ENCODE results near the gene CCNI.

CCNI gene

GRCh38 chr4:77006753-77007353 lies 68.9 kb downstream of the CCNI start:
- Histone ChIP-seq H3K36me3 (ENCODE audit: insufficient read depth, low read length) (no peaks in the 10 kb centered on the region), H3K4me2 (ENCODE audit: insufficient read depth, low read length) (no peak overlapping the region), H2AFZ (ENCODE audit: low read depth, low read length) (no peak overlapping the region), H4K20me1 (ENCODE audit: insufficient read depth, low read length) (no peaks in the 10 kb centered on the region), H3K27ac (ENCODE audit: low read length) (no peak overlapping the region), H3K9ac (ENCODE audit: low read depth, low read length) (no peak overlapping the region), H3K9me3 (ENCODE audit: insufficient read depth, low read length, severe bottlenecking) (no peaks in the 10 kb centered on the region), H3K4me1 (ENCODE audit: insufficient read depth, low read length) (no peaks in the 10 kb centered on the region), H3K79me2 (ENCODE audit: insufficient read depth, low read length) (no peaks in the 10 kb centered on the region), H3K27me3 (ENCODE audit: insufficient read depth, low read length, poor library complexity) (peaks cover 19% of the 10 kb centered on the region), H3K4me3 (ENCODE audit: low read depth in 1 of 2, low read length in 2 of 2) (no peak overlapping the region)
- no peak for ATAC-seq (ENCODE audit: insufficient read depth, low read depth)
- no peak for DNase-seq
- TF ChIP-seq CTCF (IDR thresholded peaks at IDR 0.05; ENCODE audit: borderline replicate concordance, extremely low read depth, low read length, poor library complexity, severe bottlenecking) (no peak), EZH2 (IDR thresholded peaks at IDR 0.05; ENCODE audit: borderline replicate concordance, low read depth, low read length, severe bottlenecking) (no peak)

GRCh38 chr4:77003400-77003799 lies 72.4 kb downstream of the CCNI start:
- no peak overlapping the region for H3K27ac ChIP-seq (ENCODE audit: low read length)
- TF ChIP-seq EZH2 (IDR thresholded peaks at IDR 0.05; ENCODE audit: borderline replicate concordance, low read depth, low read length, severe bottlenecking) (no peak), CTCF (IDR thresholded peaks at IDR 0.05; ENCODE audit: borderline replicate concordance, extremely low read depth, low read length, poor library complexity, severe bottlenecking) (no peak)
- no peaks in the 10 kb centered on the region for H3K36me3 ChIP-seq (ENCODE audit: insufficient read depth, low read length)
- H2AFZ ChIP-seq (ENCODE audit: low read depth, low read length): no peak overlapping the region
- no peaks in the 10 kb centered on the region for H3K79me2 ChIP-seq (ENCODE audit: insufficient read depth, low read length)
- no peaks in the 10 kb centered on the region for H4K20me1 ChIP-seq (ENCODE audit: insufficient read depth, low read length)
- no peaks in the 10 kb centered on the region for H3K9me3 ChIP-seq (ENCODE audit: insufficient read depth, low read length, severe bottlenecking)
- no peaks in the 10 kb centered on the region for H3K4me1 ChIP-seq (ENCODE audit: insufficient read depth, low read length)
- DNase-seq (no peak), ATAC-seq (ENCODE audit: insufficient read depth, low read depth) (no peak)
- H3K27me3 ChIP-seq (ENCODE audit: insufficient read depth, low read length, poor library complexity): peaks cover 14% of the 10 kb centered on the region
- H3K4me3 ChIP-seq (ENCODE audit: low read depth in 1 of 2, low read length in 2 of 2): no peak overlapping the region
- H3K9ac ChIP-seq (ENCODE audit: low read depth, low read length): no peak overlapping the region
- H3K4me2 ChIP-seq (ENCODE audit: insufficient read depth, low read length): no peak overlapping the region

GRCh38 chr4:77002321-77003107 lies 73.3 kb downstream of the CCNI start:
- TF ChIP-seq CTCF (IDR thresholded peaks at IDR 0.05; ENCODE audit: borderline replicate concordance, extremely low read depth, low read length, poor library complexity, severe bottlenecking) (no peak), EZH2 (IDR thresholded peaks at IDR 0.05; ENCODE audit: borderline replicate concordance, low read depth, low read length, severe bottlenecking) (no peak)
- Histone ChIP-seq H3K27me3 (ENCODE audit: insufficient read depth, low read length, poor library complexity) (peaks cover 14% of the 10 kb centered on the region), H3K9me3 (ENCODE audit: insufficient read depth, low read length, severe bottlenecking) (no peaks in the 10 kb centered on the region), H2AFZ (ENCODE audit: low read depth, low read length) (no peak overlapping the region), H3K4me3 (ENCODE audit: low read depth in 1 of 2, low read length in 2 of 2) (no peak overlapping the region), H4K20me1 (ENCODE audit: insufficient read depth, low read length) (no peaks in the 10 kb centered on the region), H3K4me1 (ENCODE audit: insufficient read depth, low read length) (no peaks in the 10 kb centered on the region), H3K4me2 (ENCODE audit: insufficient read depth, low read length) (no peak overlapping the region), H3K36me3 (ENCODE audit: insufficient read depth, low read length) (no peaks in the 10 kb centered on the region), H3K79me2 (ENCODE audit: insufficient read depth, low read length) (no peaks in the 10 kb centered on the region), H3K27ac (ENCODE audit: low read length) (no peak overlapping the region), H3K9ac (ENCODE audit: low read depth, low read length) (no peak overlapping the region)
- DNase-seq (no peak), ATAC-seq (ENCODE audit: insufficient read depth, low read depth) (no peak)

Data from DND-41 (cell line).